Spleen (tissue), 11 donors: Measurements from ENCODE around the gene IGSF6. TPM values are rescaled to one million over a fixed set of nuclear protein-coding genes. Genes with fewer than 3 reads are reported as not detected.
A peak's percentile ranks its signal among the peaks of the same experiment; 100 is the strongest.
"Not testable (repeated sequence)": the region's sequence is repeated elsewhere in the genome, so short reads cannot be mapped to it uniquely, and the experiment has no call there.

Experiments
- DNase-seq: peaks from one replicate; pipeline ENCODE4 v3.0.0-alpha.2; 2020
- H3K27ac ChIP-seq, 8 donors: fragments of 200-600 bp; sonication (generic) in 7 of 8; 1 replicate in 4 of 8; 2 replicates in 4 of 8; pipeline versions ENCODE4 v1.5.0 to v1.8.0; 2016 to 2021; ENCODE audit warnings: inconsistent platforms in 4 of 8, mild to moderate bottlenecking in 4 of 8, moderate library complexity in 1 of 8
- H3K27me3 ChIP-seq, 7 donors: fragments of 200-600 bp; sonication (generic) in 6 of 7; replicated peaks in 1 of 7; 1 replicate in 4 of 7; 2 replicates in 3 of 7; pipeline versions ENCODE4 v1.5.0 to v1.8.0; 2016 to 2021; ENCODE audit warnings: inconsistent platforms in 3 of 7, mild to moderate bottlenecking in 1 of 7
- H3K36me3 ChIP-seq, 6 donors: fragments of 200-600 bp; sonication (generic) in 5 of 6; 1 replicate in 4 of 6; 2 replicates in 2 of 6; pipeline versions ENCODE4 v1.5.0 to v1.8.0; 2016 to 2021; ENCODE audit warnings: inconsistent platforms in 2 of 6
- H3K4me1 ChIP-seq, 6 donors: fragments of 200-600 bp; sonication (generic) in 5 of 6; 1 replicate in 3 of 6; 2 replicates in 3 of 6; pipeline versions ENCODE4 v1.5.0 to v1.8.0; 2016 to 2021; ENCODE audit warnings: inconsistent platforms in 3 of 6
- H3K4me3 ChIP-seq, 8 donors: fragments of 200-600 bp; sonication (generic) in 7 of 8; 1 replicate in 4 of 8; 2 replicates in 4 of 8; pipeline versions ENCODE4 v1.5.0 to v1.8.0; 2016 to 2021; ENCODE audit warnings: inconsistent platforms in 4 of 8, mild to moderate bottlenecking in 4 of 8, moderate library complexity in 2 of 8
- H3K9me3 ChIP-seq, 8 donors: fragments of 200-600 bp; sonication (generic) in 7 of 8; 1 replicate in 4 of 8; 2 replicates in 4 of 8; pipeline versions ENCODE4 v1.5.0 to v1.8.0; 2016 to 2021; ENCODE audit warnings: inconsistent platforms in 4 of 8
- CTCF ChIP-seq, 11 experiments: fragments of 200-600 bp in 7 of 11; fragments of 450-650 bp in 4 of 11; sonication (generic) in 4 of 11; IDR thresholded peaks in 8 of 11; conservative IDR thresholded peaks in 3 of 11; 1 replicate in 7 of 11; 2 replicates in 4 of 11; pipeline versions ENCODE4 v1.4.0 to v1.8.0; 2016 to 2021; ENCODE audit warnings: antibody characterized with exemption in 11 of 11, inconsistent platforms in 4 of 11, mild to moderate bottlenecking in 1 of 11
- POLR2A ChIP-seq, 3 donors: fragments of 450-650 bp; IDR thresholded peaks; one replicate each; pipeline ENCODE4 v1.5.1; 2017; ENCODE audit warnings: antibody characterized with exemption in 3 of 3, mild to moderate bottlenecking in 1 of 3
- POLR2AphosphoS5 ChIP-seq, 3 donors: sonication (generic); formaldehyde crosslinking; IDR thresholded peaks; one replicate each; pipeline ENCODE4 v1.5.1; 2017; ENCODE audit warnings: antibody characterized with exemption in 3 of 3
- WGBS, 5 donors: extraction: QIAGEN DNeasy Blood & Tissue Kit in 3 of 5; methylation state at CpG; one replicate each; pipeline versions ENCODE4 v1.1.5 to v1.1.7; 2013 to 2018; 5-methylcytosine and 5-hydroxymethylcytosine counted together
- intact Hi-C: fragments of 100-400 bp; cut with DNase I; formaldehyde crosslinking; loops from one replicate; pipeline ENCODE4 v1.15.0; 2023; ENCODE audit warnings: low total_unique reads
- polyA plus RNA-seq, 3 donors: library from polyadenylated mRNA; stranded (reverse); fragments of 200-250 nt; gene quantifications; one replicate each; pipeline ENCODE4 v1.2.1, GENCODE V29; 2013
- total RNA-seq, 7 donors: library from RNA; depleted of rRNA in 3 of 7; stranded (reverse); fragments of >200 nt in 3 of 7; fragmentation: NEBNext Ultra II Directional in 4 of 7; extraction: Animal tissue kit (Norgen Biotek cat#: 25700) in 4 of 7; gene quantifications; one replicate each; pipeline versions ENCODE4 v1.1.0 to v1.2.1, GENCODE V29; 2016 to 2021
- donor health status: healthy with polysubstance abuse.
- donor health status: DM: no; HTN: no; CAD: no; lungs with moderate emphysema.
- donor health status: DM: no; HTN: no; CAD: no.
- donor health status: Bipolar disorder and iron deficiency.
- donor health status: healthy.
- donor health status: DM: no; HTN: no; CAD: no.
- donor health status: DM: yes; HTN: yes; CAD: no.

Gene IGSF6
- total and polyA plus RNA-seq, 10 donors = 15.5 to 134 (median 60.7) TPM

GRCh38 chr16:21694609-21695008 lies 42.2 kb upstream of the IGSF6 start:
- Histone ChIP-seq H3K27ac (no peak overlapping the region), H3K27me3 (no peaks in the 10 kb centered on the region), H3K9me3 (no peaks in the 10 kb centered on the region), H3K4me3 (no peak overlapping the region), H3K36me3 (no peaks in the 10 kb centered on the region), H3K4me1 (no peaks in the 10 kb centered on the region)
- DNase-seq = no peak
- WGBS, 5 donors = 85 to 95% (median 92%) methylated on average over 4 of the region's 4 CpGs
- TF ChIP-seq CTCF (IDR thresholded peaks at IDR 0.05 in 8 of 11, conservative IDR thresholded peaks at IDR 0.05 in 3 of 11) = no peak
- no peak for TF ChIP-seq POLR2AphosphoS5 (IDR thresholded peaks at IDR 0.05)
- TF ChIP-seq POLR2A (IDR thresholded peaks at IDR 0.05) = no peak
- intact Hi-C loops = no loop called here

DNA sequence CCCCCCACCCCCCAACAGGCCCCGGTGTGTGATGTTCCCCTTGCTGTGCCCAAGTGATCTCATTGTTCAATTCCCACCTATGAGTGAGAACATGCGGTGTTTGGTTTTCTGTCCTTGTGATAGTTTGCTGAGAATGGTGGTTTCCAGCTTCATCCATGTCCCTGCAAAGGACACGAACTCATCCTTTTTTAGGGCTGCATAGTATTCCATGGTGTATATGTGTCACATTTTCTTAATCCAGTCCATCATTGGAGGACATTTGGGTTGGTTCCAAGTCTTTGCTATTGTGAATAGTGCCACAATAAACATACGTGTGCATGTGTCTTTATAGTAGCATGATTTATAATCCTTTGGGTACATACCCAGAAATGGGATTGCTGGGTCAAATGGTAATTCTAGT lies 38.6 kb upstream of the IGSF6 start:
- H3K4me3 ChIP-seq, H3K36me3 ChIP-seq, H3K4me1 ChIP-seq, H3K27ac ChIP-seq, DNase-seq, H3K27me3 ChIP-seq, H3K9me3 ChIP-seq, intact Hi-C loops: not testable (repeated sequence)
- 79 to 91% (median 86%) methylated on average over 4 of the region's 4 CpGs for WGBS, 5 donors

DNA sequence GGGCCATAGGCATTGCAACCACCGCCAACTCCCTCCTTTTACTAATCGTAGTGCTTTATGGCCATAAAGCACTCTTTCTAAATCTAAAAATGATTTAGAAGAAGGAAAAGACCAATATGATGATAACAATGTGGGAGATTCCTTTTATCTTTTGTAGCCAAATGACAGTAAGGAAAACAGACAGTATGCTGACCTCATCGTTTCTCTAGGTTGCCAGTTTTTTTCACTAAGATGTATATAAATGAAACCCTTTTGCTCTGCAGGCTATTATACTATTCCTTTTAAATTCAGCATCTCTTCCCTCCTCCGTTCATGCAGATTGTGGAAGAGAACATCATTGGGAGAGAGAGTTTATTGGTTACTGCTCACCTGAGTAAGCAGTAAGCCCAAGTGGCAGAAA lies 36.7 kb upstream of the IGSF6 start:
- no peak for DNase-seq
- peaks cover 0 to 3% (median 0%) of the 10 kb centered on the region in 7 donors for H3K27me3 ChIP-seq
- no peak for TF ChIP-seq POLR2AphosphoS5 (IDR thresholded peaks at IDR 0.05)
- no peak for TF ChIP-seq POLR2A (IDR thresholded peaks at IDR 0.05)
- TF ChIP-seq CTCF (IDR thresholded peaks at IDR 0.05 in 8 of 11, conservative IDR thresholded peaks at IDR 0.05 in 3 of 11) = no peak
- 73 to 89% (median 81%) methylated on average over 4 of the region's 4 CpGs for WGBS, 5 donors
- H3K4me3 ChIP-seq = no peak overlapping the region
- intact Hi-C loops = no loop called here
- no peaks in the 10 kb centered on the region for H3K36me3 ChIP-seq
- H3K4me1 ChIP-seq = no peaks in the 10 kb centered on the region
- no peak overlapping the region for H3K27ac ChIP-seq
- H3K9me3 ChIP-seq = peaks cover 0 to 9% (median 4%) of the 10 kb centered on the region in 8 donors

- no peak for TF ChIP-seq CTCF (IDR thresholded peaks at IDR 0.05 in 8 of 11, conservative IDR thresholded peaks at IDR 0.05 in 3 of 11)
- no peak for TF ChIP-seq POLR2A (IDR thresholded peaks at IDR 0.05)
- TF ChIP-seq POLR2AphosphoS5 (IDR thresholded peaks at IDR 0.05) = no peak
- intact Hi-C loops = no loop called here
- H3K27ac ChIP-seq = no peak overlapping the region
- DNase-seq = no peak
- H3K4me1 ChIP-seq = no peaks in the 10 kb centered on the region
- no peak overlapping the region for H3K4me3 ChIP-seq
- WGBS, 5 donors = 47 to 54% (median 53%) methylated on average over 14 of the region's 14 CpGs
- H3K27me3 ChIP-seq = peaks cover 0 to 9% (median 0%) of the 10 kb centered on the region in 7 donors
- H3K36me3 ChIP-seq = no peaks in the 10 kb centered on the region
- H3K9me3 ChIP-seq = peaks cover 0 to 9% (median 4%) of the 10 kb centered on the region in 8 donors
These were observed 32.6 kb upstream of the IGSF6 start for GRCh38 chr16:21685034-21685455.

DNA sequence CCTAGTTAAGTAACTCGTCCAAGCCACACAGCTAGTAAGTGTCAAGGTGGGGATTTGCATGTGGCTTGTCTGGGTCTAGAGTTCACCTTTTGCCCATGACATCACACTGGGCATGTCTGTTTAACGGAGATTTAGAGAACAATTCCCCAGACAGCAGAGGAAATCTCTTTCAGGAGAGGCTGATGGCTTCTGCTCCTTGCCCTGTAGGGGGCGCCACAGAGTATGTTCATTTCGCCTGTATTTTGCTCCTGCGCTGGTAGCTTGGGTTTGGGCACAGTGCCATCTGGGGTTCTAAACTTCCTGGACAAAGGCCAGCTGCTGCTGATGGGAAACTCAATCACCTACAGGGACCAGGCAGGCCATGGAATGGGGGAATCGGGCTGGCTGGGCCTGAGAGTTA lies 31.8 kb upstream of the IGSF6 start:
- Histone ChIP-seq H3K4me3 (no peak overlapping the region), H3K27ac (no peak overlapping the region), H3K9me3 (peaks cover 0 to 9% (median 4%) of the 10 kb centered on the region in 8 donors), H3K27me3 (peaks cover 0 to 18% (median 0%) of the 10 kb centered on the region in 7 donors), H3K4me1 (no peaks in the 10 kb centered on the region), H3K36me3 (no peaks in the 10 kb centered on the region)
- TF ChIP-seq CTCF (IDR thresholded peaks at IDR 0.05 in 8 of 11, conservative IDR thresholded peaks at IDR 0.05 in 3 of 11) (peak in 5 of 11 experiments; percentile 16 to 40 (median 33)), POLR2A (IDR thresholded peaks at IDR 0.05) (no peak)
- intact Hi-C loops = no loop called here
- no peak for DNase-seq
- WGBS, 5 donors = 24 to 29% (median 26%) methylated on average over 5 to 6 of the region's 6 CpGs
